GM12892 (cell line): ENCODE results near the gene PGF.

Source experiments
- POLR2A ChIP-seq: IDR thresholded peaks from 2 replicates; pipeline ENCODE4 v1.6.1; 2011; ENCODE audit warnings: low read depth, low read length, control low read depth
- POLR2AphosphoS5 ChIP-seq: IDR thresholded peaks from 2 replicates; pipeline ENCODE4 v1.6.1; 2011; ENCODE audit warnings: low read depth, low read length, control low read depth
- TAF1 ChIP-seq: IDR thresholded peaks from 2 replicates; pipeline ENCODE4 v1.6.1; 2011; ENCODE audit warnings: low read depth, mild to moderate bottlenecking, control low read depth, low read length, borderline replicate concordance

DNA sequence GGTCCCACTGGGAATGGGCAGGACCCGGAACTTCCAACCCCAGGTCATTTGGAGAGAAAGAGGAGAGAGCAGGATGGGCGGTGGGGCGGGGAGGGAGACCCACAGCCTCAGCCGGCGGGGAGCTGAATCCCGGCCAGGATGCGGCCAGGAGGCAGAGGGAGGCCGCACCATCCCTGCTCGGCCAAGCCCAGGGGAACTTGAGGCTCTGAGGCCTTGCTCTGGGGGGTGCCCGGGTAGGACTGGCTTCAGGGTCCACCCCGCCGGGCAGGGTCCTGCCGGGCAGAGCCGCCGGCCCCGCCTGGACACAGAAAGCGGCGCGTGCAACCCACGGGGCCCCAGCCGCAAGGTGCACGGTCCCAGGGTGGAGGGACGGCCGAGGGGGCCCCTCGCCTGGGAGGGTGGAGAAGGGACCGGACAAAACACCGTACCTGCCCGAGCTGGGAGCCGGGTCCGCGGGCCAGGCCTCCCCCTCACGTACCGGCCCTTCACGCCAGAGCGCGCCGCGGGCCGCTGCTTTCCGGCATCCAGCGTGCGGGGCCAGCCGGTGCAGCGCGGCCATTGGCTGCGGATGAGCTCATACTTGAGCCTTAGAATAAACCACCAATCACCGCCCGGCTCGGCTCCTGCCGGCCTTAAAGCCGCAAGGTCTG lies 32.5 kb downstream of the PGF start, which contains the start of gene RPS6KL1:
- TF ChIP-seq TAF1: no peak
- TF ChIP-seq POLR2AphosphoS5: no peak
- no peak for TF ChIP-seq POLR2A
